Fibroblast of lung (primary cell): ENCODE data around the gene FTCDNL1. TPM values are rescaled to one million over a fixed set of nuclear protein-coding genes. Genes with fewer than 3 reads are reported as not detected.

Source experiments
- DNase-seq, 2 donors: peaks; one replicate each; pipeline versions ENCODE4 v3.0.0 to v3.0.0-alpha.2; 2010; ENCODE audit warnings: low read depth in 2 of 2
- H2AFZ ChIP-seq: 2 replicates; pipeline ENCODE4 v1.5.1; 2012; ENCODE audit warnings: low read length, control low read depth, inconsistent platforms
- H3K27ac ChIP-seq: 2 replicates; pipeline ENCODE4 v1.5.1; 2011; ENCODE audit warnings: low read length, control low read depth; ENCODE audit not compliant: insufficient read depth
- H3K27me3 ChIP-seq: 2 replicates; pipeline ENCODE4 v1.5.1; 2011; ENCODE audit warnings: mild to moderate bottlenecking, low read length; ENCODE audit not compliant: control insufficient read depth, insufficient read depth
- H3K36me3 ChIP-seq: 2 replicates; pipeline ENCODE4 v1.5.1; 2011; ENCODE audit warnings: low read length; ENCODE audit not compliant: control insufficient read depth, insufficient read depth
- H3K4me1 ChIP-seq: 2 replicates; pipeline ENCODE4 v1.5.1; 2011; ENCODE audit warnings: low read length; ENCODE audit not compliant: control insufficient read depth, insufficient read depth; ENCODE audit errors: extremely low read depth
- H3K4me2 ChIP-seq: 2 replicates; pipeline ENCODE4 v1.5.1; 2011; ENCODE audit warnings: low read length, control low read depth; ENCODE audit not compliant: insufficient read depth; ENCODE audit errors: extremely low read depth
- H3K4me3 ChIP-seq, 4 experiments: fragments of 200-600 bp in 1 of 4; sonication (generic) in 1 of 4; replicated peaks in 1 of 4; 2 replicates each; pipeline ENCODE4 v1.5.1; 2011 to 2016; ENCODE audit warnings: low read length in 4 of 4, low read depth in 3 of 4, mild to moderate bottlenecking in 3 of 4, control low read depth in 2 of 4, inconsistent platforms in 1 of 4, mixed read lengths in 1 of 4; ENCODE audit not compliant: insufficient read depth in 1 of 4; ENCODE audit errors: control extremely low read depth in 1 of 4
- H3K79me2 ChIP-seq: 2 replicates; pipeline ENCODE4 v1.5.1; 2012; ENCODE audit warnings: mild to moderate bottlenecking, low read length, inconsistent platforms; ENCODE audit not compliant: control insufficient read depth, insufficient read depth
- H3K9ac ChIP-seq: 2 replicates; pipeline ENCODE4 v1.5.1; 2011; ENCODE audit warnings: mild to moderate bottlenecking, low read length, control low read depth; ENCODE audit not compliant: insufficient read depth
- H3K9me3 ChIP-seq: 2 replicates; pipeline ENCODE4 v1.5.1; 2012; ENCODE audit warnings: low read depth, low read length; ENCODE audit not compliant: control insufficient read depth, insufficient read depth
- H4K20me1 ChIP-seq: 2 replicates; pipeline ENCODE4 v1.5.1; 2011; ENCODE audit warnings: low read length; ENCODE audit not compliant: control insufficient read depth, insufficient read depth; ENCODE audit errors: extremely low read depth
- EZH2 ChIP-seq: IDR thresholded peaks from 2 replicates; pipeline ENCODE4 v1.5.1; 2012; ENCODE audit warnings: low read length, control low read depth, mild to moderate bottlenecking; ENCODE audit errors: missing control alignments
- polyA plus RNA-seq, 2 donors: library from polyadenylated mRNA; depleted of rRNA in 1 of 2; stranded (reverse) in 1 of 2; unstranded in 1 of 2; fragments of >200 nt; gene quantifications; 2 replicates each; pipeline ENCODE4 v1.2.1, GENCODE V29; 2011 to 2012; ENCODE audit warnings: missing spikeins in 1 of 2
- total RNA-seq: library from RNA; depleted of rRNA; stranded (reverse); fragments of >200 nt; gene quantifications from 2 replicates; pipeline ENCODE4 v1.2.1, GENCODE V29; 2014
- TF ChIP-seq, protein P1 (sequence below), 2 donors: IDR thresholded peaks in 1 of 2; conservative IDR thresholded peaks in 1 of 2; 1 replicate in 1 of 2; 2 replicates in 1 of 2; pipeline ENCODE4 v1.5.1; 2011 to 2012; ENCODE audit warnings: low read length in 2 of 2, control low read depth in 1 of 2, inconsistent platforms in 1 of 2, low read depth in 1 of 2, mild to moderate bottlenecking in 1 of 2

Gene FTCDNL1
- total and polyA plus RNA-seq, 2 donors (not counting 1 experiment from before 2014, with no cell fraction given): 1.0 to 3.6 TPM

DNA sequence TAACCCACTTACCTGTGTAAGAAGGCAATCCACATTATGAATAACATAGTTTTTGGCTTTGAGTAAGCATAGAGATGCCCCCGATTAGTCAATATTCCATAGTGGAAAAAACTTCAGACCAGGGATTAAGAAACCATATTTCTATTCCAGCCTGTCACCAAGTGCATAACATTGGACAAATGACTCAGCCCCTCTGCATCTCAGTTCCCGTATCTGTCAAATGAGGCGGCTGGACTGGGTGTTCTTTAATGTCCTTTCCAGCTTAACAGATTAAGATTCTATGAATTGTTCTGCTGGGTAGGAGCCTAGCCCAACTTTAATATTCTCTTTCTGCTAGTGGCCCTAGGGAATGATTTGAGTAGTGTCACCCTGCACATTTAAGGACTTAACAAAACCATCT lies 11.8 kb upstream of the FTCDNL1 start:
- TF ChIP-seq, protein P1, sequence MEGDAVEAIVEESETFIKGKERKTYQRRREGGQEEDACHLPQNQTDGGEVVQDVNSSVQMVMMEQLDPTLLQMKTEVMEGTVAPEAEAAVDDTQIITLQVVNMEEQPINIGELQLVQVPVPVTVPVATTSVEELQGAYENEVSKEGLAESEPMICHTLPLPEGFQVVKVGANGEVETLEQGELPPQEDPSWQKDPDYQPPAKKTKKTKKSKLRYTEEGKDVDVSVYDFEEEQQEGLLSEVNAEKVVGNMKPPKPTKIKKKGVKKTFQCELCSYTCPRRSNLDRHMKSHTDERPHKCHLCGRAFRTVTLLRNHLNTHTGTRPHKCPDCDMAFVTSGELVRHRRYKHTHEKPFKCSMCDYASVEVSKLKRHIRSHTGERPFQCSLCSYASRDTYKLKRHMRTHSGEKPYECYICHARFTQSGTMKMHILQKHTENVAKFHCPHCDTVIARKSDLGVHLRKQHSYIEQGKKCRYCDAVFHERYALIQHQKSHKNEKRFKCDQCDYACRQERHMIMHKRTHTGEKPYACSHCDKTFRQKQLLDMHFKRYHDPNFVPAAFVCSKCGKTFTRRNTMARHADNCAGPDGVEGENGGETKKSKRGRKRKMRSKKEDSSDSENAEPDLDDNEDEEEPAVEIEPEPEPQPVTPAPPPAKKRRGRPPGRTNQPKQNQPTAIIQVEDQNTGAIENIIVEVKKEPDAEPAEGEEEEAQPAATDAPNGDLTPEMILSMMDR (conservative IDR thresholded peaks at IDR 0.05 in 1 of 2, IDR thresholded peaks at IDR 0.05 in 1 of 2; ENCODE audit: low read depth in 1 of 2, low read length in 2 of 2): no peak
- no peak for TF ChIP-seq EZH2
- H2AFZ ChIP-seq: no peak overlapping the region
- H3K4me2 ChIP-seq: no peak overlapping the region
- H3K79me2 ChIP-seq: no peaks in the 10 kb centered on the region
- no peaks in the 10 kb centered on the region for H3K9me3 ChIP-seq
- no peaks in the 10 kb centered on the region for H4K20me1 ChIP-seq
- no peak overlapping the region for H3K4me3 ChIP-seq
- H3K9ac ChIP-seq: no peak overlapping the region
- no peaks in the 10 kb centered on the region for H3K27me3 ChIP-seq
- H3K4me1 ChIP-seq: no peaks in the 10 kb centered on the region
- H3K27ac ChIP-seq: no peak overlapping the region
- no peaks in the 10 kb centered on the region for H3K36me3 ChIP-seq
- DNase-seq: no peak

DNA sequence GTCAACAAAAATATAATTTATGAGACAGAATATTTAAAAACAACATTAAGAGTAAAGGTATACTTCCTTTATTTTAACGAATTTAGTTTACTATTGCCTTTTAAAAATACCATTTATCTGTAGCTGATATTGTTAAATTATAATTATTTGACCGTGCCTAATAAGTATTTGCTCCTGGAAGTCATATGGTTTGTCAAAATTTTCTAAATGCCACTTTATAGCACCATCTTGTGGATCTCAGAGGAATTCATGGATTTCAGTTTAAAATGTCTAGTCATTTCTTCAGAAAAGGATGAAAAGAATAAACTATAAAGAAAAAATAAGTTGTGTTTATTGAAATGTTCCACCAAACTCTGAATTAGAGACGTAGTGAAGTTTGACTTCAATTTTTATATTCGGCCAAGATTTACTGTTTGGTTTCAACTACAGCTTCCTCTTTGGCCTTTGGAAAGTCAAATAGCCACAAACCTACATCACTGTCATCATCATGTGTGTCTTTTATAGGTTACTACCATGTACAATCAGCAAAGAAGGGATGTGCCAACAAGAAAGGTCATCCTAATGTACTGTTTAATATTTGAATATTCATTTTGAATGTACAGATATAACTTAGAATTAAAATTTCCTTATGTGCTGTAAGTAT lies 10.3 kb upstream of the FTCDNL1 start:
- Histone ChIP-seq H2AFZ (no peak overlapping the region), H3K4me2 (no peak overlapping the region), H3K4me1 (no peaks in the 10 kb centered on the region), H3K27me3 (no peaks in the 10 kb centered on the region), H3K9ac (no peak overlapping the region), H3K27ac (no peak overlapping the region), H3K36me3 (no peaks in the 10 kb centered on the region), H3K79me2 (no peaks in the 10 kb centered on the region), H3K9me3 (no peaks in the 10 kb centered on the region), H4K20me1 (no peaks in the 10 kb centered on the region), H3K4me3 (no peak overlapping the region)
- TF ChIP-seq, protein P1 (conservative IDR thresholded peaks at IDR 0.05 in 1 of 2, IDR thresholded peaks at IDR 0.05 in 1 of 2; ENCODE audit: low read depth in 1 of 2, low read length in 2 of 2): peak; percentile 34 to 63
- no peak for TF ChIP-seq EZH2
- DNase-seq: peak; percentile 16 to 63

DNA sequence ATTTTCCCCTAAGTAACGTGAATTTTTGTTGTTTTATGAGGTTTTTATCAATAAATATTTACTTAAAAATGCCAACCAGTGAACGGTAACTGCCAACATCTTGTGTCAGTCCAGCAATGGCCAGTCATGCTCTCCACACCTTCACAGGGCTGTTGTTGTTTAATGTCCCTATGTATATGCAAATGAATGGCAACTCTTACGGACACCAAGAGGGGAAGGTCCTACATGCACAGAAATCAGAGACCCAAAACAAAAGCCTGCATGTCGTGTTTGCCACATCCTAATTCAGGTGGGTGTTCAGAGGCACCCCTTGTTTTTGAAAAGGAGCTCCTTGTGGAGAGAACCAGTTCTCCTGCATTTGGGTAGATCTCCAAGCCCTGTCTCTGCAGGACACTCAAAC lies 4.8 kb upstream of the FTCDNL1 start:
- Histone ChIP-seq H3K9ac (no peak overlapping the region), H3K36me3 (no peaks in the 10 kb centered on the region), H3K4me1 (no peaks in the 10 kb centered on the region), H3K79me2 (no peaks in the 10 kb centered on the region), H3K4me2 (no peak overlapping the region), H4K20me1 (no peaks in the 10 kb centered on the region), H2AFZ (no peak overlapping the region), H3K27ac (no peak overlapping the region), H3K4me3 (no peak overlapping the region), H3K27me3 (peaks cover 3% of the 10 kb centered on the region), H3K9me3 (no peaks in the 10 kb centered on the region)
- no peak for DNase-seq
- no peak for TF ChIP-seq EZH2
- TF ChIP-seq, protein P1 (conservative IDR thresholded peaks at IDR 0.05 in 1 of 2, IDR thresholded peaks at IDR 0.05 in 1 of 2; ENCODE audit: low read depth in 1 of 2, low read length in 2 of 2): no peak
